Activated CD4-positive, alpha-beta T cell treated with anti-CD3 and anti-CD28 coated beads, Interleukin-2, Interleukin-4, amounts not matched to agents 100 ng/mL and 50 ng/mL, durations not matched to agents 16 hours and 8 hours (primary cell): Measurements from ENCODE around the gene KCNJ4.
"Not testable (repeated sequence)": the region's sequence is repeated elsewhere in the genome, so short reads cannot be mapped to it uniquely, and the experiment has no call there.

Experiments used
- DNase-seq: peaks from one replicate; pipeline ENCODE4 v3.0.0-alpha.2; 2020; ENCODE audit warnings: low spot score

The KCNJ4 gene

DNA sequence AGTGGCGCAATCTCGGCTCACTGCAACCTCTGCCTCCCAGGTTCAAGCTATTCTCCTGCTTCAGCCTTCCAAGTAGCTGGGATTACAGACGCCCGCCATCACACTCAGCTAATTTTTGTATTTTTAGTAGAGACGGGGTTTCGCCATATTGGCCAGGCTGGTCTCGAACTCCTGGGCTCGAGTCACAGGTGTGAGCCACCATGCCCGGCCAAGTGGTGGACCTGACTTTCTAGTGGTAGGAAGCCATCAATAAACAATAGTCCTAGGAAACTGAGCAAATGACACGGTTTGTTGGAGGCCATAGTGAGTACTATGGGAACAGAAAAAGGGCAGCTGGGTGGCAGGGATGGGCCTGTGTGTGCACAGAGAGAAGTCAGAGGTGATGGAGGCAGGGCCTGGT is 15.2 kb upstream of the KCNJ4 start:
- DNase-seq: not testable (repeated sequence)

- DNase-seq: no peak
Observed at GRCh38 chr22:38469306-38469781, 14.3 kb upstream of the KCNJ4 start.

DNA sequence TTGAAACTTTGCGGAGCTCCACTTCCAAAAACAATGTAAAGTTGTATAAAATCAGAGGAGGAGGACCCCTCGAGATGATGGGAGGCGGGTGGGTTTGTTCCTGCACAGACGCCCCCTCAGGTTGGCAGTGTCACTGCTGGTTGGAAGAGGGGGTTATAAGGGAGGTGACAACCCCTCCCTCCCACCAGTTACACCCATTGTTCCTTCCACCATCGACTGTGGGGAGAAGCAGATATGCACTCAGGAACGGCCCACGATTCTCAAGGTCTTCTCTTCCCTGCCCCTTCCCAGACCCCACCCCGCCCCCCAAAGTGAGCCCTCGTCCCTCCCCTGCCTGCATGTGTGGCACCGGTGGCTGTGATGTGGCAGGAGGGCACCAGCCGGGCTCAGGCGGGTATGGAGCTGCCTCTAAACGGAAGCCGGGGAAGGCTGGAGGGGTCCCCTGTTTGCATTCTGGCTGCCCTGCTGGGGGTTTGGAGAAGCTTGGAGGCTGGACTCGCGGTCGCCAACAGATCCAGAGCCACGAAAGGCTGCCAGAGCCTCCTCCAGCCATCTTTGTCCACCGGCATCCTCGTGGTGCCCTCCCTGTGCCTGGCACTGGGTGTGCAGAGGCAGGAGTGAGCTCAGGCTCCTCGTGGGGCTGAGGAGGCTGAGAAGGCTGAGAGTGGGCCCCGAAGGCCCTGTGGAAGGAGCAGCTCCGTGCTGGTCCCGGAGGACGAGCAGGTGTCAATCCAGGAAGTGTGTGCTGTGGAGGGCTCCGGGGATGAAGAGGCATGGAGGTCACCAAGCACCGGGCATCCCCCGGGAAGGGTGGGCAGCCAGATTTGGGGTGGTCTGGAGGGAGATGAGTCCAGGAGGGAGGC is 13.7 kb upstream of the KCNJ4 start:
- no peak for DNase-seq

DNA sequence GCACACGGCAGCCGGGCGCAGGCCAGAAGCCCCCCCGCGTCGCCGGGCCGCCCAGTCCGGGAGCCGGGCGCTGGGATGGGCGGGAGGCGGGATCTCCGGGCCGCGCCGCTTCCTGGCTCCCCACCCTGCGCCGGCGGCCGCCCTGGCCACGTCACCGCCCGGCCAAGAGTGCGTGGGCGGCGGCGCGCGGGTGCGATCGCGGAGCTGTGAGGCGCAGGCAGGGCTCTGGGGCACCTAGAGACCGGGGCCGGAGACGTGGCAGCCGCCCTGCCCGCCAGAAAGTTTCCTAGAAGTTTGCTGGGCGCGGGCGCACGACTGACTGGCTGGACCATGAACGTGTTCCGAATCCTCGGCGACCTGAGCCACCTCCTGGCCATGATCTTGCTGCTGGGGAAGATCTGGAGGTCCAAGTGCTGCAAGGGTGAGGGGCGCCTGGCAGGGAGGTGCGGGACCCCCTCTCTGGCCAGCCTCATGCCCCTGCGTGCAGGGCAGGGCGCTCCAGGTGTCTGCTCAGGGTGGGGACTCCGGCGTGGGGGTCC is 13.0 kb upstream of the KCNJ4 start, which contains the start of gene KDELR3:
KDELR3 (plus strand) TSS at position 193 of the 539 bp plus-strand sequence; CDS start at position 331, 138 bp downstream.
- DNase-seq: peak; percentile 34

DNA sequence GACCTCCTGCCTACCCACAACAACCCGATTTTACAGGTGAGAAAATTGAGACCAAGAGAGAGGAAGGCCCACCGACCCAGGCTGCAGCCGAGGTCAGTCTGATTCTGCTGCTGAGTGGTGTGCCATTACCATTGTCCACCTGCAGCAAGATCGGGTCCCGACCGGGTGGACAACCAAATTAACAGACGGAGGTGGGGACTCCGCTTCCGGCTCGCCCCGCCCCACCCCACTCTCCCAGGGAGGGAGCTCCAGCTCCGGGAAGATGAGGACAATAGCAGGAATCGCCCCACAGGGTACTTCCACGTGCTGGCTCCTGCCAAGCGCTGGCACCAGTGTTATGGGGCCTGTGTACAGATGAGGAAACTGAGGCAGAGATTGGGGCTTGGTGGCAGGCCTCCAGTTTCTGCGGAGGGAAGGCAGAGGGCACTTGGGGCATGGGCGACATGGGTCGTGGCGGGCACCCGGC is 12.5 kb upstream of the KCNJ4 start:
- DNase-seq: no peak

DNA sequence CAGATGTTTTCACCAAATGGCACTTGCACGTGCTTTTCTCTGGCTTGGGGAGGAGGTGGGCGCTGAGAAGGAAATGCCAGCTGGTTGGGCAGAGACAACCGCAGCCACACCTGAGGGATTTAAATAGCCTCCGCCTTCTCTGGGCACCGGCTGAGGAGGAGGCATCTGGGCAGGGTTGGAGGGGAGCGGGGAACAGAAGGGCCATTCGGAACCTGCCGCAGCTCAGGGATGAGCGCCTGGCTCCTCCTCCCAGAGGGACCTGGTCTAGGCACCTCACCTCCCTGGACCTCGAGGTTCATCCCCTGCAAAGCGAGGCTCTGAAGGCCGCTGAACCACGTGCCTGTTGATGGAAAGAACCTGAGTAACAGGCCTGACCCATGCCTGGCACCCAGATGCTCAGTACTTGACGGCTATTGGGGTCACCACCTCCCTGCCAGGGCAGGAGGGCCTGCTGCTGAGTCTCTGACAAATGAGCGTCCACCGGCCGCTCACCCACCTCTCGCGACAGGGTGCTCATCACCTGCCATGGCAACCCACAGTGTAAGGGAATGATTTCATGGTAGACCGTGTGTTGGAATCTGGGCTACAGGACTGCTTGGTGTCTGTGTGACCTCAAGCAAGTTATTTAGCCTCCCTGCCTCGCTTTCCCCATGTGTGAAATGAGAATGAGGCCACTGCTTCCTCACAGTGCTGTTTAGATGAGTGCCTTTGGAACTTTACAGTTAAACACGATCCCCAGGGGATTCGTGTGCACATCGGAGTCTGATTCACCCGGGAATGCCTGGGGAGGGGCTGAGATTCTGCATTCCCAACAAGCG is 10.9 kb upstream of the KCNJ4 start:
- DNase-seq: no peak

GRCh38 chr22:38464992-38465672 is 10.1 kb upstream of the KCNJ4 start:
- no peak for DNase-seq

DNA sequence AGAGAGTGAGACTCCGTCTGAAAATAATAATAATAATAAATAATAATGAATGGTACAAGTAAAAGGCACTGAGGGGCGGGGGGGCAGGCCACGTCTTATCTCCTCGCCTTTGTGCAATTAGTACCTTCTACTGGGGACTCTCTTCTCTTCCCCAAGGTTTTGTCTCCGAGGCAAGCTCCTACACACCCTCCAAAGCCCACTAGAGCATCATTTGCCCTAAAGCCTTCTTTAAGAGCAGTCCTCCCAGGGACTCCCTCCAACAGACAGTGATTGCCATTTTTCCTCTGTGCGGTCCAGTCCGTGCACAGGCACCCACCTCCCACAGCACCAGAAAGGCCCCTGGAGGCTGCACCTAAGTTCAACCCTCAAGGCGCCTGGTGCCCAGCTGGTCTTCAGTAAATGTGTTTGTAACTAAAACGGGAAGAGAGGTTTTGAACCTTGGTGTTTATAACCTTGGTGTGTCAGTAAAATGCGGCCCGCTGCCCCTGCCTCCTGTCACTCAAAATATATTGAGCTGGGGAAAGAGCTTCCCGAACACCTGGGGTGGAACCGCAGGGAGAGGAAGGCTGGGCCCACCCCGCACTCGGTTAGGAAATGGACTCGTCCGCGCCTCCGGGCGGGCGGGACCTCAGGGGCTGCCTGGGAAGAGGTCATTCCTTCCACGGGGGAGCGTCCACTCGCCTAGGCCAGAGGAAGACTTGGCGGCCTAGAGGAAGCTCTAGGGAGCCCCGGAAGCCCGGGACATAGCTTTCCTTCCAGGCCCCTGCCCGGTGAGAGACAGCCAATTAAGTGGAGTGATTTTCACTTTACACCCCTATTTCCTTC is 8.2 kb upstream of the KCNJ4 start:
- no peak for DNase-seq

GRCh38 chr22:38461414-38462081 is 6.5 kb upstream of the KCNJ4 start:
- DNase-seq: peak; percentile 58

DNA sequence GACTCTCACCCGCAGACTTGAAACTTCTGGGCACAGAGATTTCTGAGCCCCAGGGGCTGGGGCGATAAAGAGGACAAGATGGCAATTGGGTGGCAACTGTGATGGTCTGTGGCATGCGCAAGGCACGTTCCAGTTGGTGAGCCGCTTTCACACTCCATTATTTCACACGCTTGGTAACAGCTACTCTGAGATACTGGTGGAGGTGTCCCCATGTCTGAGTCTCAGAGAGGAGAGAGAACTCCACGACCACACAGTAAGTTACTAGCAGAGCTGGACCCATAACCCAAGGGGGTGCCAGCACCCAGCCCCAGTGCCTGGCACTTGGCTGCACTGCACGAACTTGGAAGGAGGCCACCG is 6.0 kb upstream of the KCNJ4 start:
- no peak for DNase-seq

DNA sequence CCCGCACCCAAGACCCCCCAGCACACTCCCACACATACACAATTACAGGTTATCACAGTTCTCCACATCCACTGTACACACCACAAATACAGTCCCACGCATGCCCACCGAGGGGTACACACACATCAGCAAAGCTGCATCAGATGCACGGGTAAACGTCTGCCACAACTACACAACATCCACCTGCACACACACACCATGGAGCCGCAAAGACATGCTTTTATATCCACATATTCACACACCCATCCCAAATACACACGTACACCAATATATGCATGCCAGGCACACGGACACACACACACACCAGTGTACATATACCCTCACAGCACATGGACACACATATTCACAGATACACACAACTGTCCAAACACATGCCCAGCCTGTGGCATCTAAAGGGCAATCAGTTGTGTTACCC is 5.4 kb upstream of the KCNJ4 start:
- DNase-seq: no peak

DNA sequence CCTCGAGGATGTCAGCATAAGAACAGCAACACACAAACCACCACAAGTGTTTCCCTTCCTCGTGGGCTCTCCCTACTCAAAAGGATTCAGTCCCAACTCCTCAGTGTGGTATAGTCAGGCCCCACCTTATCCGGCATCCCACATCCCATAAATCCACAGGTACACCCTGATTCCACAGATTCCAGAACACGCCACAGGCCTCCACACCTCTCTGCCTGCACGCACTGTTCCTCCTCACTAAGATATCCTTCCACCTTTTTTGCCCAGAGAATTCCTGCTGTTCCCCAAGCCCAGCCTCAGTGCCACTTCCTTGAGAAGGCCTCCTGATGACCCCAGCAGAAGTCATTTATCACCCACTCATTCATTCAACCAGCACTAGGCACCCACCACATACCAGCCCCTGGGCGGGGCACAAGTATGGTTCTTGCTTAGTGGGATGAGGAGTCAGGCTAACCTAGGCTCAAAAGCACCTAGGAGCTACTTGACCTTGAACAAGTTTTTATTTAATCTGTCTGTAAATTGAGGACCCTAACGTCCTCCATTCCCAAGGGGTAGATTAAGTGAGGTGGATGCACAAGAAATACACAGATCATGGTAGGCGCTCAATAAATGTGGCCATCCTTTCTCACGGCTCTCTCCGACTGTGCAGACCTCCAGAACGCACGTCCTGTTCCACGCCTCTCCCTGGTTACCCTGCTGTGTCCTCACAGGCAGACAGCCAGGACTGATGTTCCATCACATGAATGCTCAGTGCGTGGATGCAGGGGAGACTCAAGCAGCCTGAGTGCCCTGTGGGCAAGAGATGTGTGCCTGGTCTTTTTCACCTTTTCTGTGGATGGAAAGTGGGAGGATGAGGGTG is 2.1 kb upstream of the KCNJ4 start:
- DNase-seq: no peak

DNA sequence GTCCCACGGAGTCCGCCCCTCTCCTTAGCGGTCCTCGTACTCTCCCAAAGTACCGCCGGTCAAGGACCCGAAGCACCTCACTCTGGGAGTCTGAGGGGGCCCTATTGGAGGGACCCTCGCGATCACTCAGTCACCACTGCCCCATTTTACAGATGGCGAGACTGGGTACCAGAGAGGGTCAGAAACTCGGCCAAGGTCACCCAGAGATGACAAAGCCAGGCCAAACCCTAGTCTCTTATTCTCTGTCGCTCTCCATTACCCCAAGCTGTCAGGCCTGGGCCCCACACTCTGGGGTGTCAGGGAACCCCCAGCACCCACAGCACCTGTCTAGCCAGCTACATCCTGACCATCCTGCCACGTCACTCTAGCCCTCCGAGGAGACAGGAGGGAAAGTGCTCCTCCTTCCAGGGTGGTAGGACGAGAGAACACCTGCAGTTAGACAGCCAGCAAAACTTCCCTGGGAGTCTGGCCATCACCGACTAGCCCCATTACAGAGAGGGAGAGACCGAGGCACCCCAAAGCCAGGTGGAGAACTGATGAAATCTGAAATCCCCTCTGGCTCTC is 1.4 kb upstream of the KCNJ4 start:
- no peak for DNase-seq

DNA sequence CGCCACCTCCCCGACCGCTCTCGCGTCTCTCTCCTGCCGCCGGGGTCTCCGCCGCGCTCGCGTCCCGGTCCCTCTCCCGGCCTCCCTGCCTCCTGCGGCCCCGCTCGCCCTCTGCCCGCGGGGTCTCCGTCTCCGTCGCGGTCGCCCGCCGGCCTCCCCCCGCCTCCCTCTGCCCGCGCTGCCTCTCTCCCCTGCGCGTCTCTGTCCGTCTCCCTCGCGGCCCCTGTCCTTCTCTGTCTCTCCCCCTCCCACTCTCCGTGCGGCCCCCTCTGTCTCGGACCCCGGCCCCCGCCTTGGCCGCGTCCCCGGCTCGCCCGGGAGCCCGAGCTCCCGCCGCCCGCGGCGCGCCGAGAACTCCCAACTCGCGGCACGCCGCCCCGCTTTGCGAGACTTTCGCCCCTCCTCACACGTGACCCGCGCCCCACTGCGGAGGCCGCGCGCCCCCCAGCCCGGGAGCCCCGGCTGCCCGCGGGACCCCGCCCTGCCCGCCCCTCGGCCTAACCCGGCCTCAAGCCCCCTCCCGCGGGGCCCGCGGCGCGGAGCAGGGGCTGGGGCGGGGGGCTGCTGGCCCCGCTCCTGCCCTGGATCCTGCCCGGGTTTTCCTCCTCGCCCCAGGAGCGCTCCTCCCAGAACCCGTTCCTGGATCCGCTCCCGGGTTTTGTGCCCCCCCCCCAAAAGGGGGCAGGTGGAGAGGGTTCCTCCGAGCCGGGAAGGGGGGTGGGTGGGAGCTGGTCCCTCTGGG is 702 bp upstream of the KCNJ4 start:
- DNase-seq: no peak

DNA sequence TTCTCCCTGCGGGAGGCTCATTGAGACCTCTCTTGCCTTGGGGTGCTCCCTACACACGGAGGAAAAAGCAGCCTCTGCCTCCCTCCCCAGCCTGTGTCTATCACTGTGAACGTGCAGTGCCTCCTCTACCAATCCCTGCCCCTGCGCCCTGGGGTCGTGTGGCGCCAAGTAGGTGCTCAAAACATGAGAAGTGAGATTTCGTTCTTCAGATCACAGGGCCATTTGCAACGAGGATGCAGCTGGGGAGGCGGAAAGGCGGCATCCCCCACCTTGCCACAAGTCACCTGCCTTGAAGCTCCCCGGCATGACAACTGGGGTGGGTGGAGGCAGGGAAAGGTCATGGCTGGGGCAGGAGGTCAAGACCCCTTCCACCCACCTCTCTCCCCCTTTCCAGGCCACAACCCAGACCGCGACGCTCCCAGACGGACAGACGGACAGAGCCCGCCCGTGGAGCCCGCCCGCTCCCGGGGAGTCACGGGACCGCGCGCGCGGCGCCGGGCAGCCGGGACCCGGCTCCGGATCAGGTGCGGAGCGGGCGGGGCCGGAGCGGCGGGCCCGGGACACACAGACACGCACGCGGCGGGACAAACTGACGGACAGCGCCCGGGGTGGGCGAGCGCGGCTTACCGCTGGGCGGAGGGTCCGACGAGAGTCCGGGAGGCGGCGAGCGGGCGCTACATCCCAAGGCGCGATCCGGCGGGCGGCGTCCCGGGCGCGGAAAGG is 485 bp downstream of the KCNJ4 start:
- DNase-seq: no peak

DNA sequence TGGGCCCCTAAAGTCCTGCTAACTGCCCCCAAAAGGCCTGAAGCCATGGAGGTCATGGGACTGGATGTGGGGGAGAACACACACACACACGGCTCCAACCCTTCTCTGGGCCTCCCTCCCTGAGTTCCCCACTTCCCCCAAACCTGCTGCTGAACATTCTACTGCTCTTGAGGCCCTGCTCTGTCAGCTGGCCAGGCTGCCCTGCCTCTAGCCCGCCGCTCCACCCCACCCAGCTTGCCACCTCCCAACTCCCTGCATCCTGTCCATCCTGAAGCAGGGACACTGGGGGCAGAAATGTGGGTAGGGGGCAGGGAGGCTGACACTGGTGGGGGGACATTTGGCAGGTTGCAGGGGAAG is 1.0 kb downstream of the KCNJ4 start:
- DNase-seq: no peak

- no peak for DNase-seq
Observed at GRCh38 chr22:38453066-38453672, 1.8 kb downstream of the KCNJ4 start.
